GM12873 (cell line): ENCODE measurements around the gene BNIP1.

Experiments
- CTCF ChIP-seq: IDR thresholded peaks from 2 replicates; pipeline ENCODE4 v1.5.1; 2012; ENCODE audit warnings: low read depth, mild to moderate bottlenecking, moderate library complexity, low read length, control low read depth; ENCODE audit not compliant: insufficient read depth; ENCODE audit errors: missing control alignments

Gene BNIP1

GRCh38 chr5:173204185-173204979 lies 60.1 kb downstream of the BNIP1 start:
- peak; percentile 68 for TF ChIP-seq CTCF

GRCh38 chr5:173205916-173206315 lies 61.6 kb downstream of the BNIP1 start:
- TF ChIP-seq CTCF, result no peak

- no peak for TF ChIP-seq CTCF
These were observed 64.0 kb downstream of the BNIP1 start for GRCh38 chr5:173208296-173208695.

- no peak for TF ChIP-seq CTCF
These were observed 66.5 kb downstream of the BNIP1 start for GRCh38 chr5:173210877-173211276.

GRCh38 chr5:173211284-173211683 lies 67.0 kb downstream of the BNIP1 start:
- no peak for TF ChIP-seq CTCF

- no peak for TF ChIP-seq CTCF
These were observed 69.1 kb downstream of the BNIP1 start for GRCh38 chr5:173213236-173213933.
